Measurements from ENCODE around the gene DLGAP1. TPM values are rescaled to one million over a fixed set of nuclear protein-coding genes. Genes with fewer than 3 reads are reported as not detected.

The DLGAP1 gene
- total RNA-seq, 1 donor from 2014 or later, result 80.2 TPM

DNA sequence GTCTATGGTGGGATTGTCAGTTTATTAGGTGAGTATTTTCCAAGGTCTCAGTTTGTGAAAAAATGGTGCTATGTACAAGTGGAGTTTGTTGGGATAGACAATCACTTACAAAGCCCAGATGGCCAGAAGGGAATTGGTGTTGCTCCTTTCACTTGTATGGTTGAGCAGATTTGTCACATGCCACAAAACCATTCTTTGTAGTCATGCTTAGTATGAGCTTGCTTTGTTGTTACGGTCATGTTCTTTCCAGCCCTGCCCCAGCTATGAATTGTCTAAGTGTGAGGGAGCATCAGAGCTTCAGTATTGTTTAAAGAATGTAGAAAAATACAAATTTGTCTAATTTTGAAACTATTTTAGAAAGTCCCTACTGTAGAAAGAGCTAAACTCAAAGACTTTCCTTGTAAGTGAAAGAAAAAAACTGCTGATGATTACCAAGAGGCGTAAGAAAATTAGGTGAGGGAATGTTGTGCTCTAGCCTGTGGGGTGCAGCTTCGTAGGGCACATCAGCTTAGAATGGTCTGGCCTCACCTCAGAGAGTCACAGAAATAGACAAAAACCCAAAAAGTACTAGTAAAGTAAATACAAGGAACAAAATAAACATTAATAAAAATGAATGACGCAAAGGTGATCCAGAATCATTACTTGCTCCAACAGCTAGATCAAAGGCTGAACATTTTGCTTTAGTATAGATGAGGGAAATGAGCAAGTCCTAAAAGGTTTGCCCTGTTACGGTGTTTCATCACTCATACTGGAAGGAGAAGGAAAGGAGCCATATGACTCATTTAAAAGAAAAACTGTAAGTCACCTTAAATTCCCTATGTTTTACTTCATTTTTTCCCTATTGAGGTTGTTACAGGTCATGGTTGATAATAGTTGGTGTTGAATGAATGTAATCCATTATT, 995.9 kb downstream of the DLGAP1 start:
- no peak for DNase-seq

DNA sequence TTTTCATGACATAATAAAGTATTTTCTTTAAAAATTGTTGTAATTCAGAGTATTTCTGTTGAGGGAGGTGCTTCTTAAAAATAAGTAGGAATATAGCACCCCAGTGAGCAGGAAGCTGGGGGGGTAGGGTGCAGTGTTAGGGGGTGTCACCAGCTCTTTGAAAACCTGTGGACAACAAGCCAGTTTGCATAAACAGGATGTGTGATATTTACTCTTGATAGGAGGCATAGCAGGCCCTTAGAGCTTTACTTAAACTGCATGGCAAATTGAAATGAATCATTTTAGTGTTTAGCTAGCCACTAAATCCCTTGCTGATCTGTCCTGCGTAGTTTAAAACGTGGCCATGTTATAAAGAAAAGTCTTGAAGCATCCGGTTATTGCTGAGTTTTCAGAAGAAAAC, 996.7 kb downstream of the DLGAP1 start:
- DNase-seq, result no peak

DNA sequence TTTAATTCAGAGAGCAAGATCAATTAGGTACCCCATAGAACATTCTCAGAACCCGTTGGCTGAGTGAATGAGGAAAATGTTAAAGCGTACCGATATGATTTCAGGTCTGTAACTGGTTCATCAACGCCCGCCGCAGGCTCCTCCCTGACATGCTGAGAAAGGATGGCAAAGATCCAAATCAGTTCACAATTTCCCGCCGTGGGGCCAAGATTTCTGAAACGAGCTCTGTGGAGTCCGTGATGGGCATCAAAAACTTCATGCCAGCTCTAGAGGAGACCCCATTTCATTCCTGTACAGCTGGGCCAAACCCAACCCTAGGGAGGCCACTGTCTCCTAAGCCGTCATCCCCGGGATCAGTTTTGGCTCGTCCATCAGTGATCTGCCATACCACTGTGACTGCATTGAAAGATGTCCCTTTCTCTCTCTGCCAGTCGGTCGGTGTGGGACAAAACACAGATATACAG, 997.8 kb downstream of the DLGAP1 start:
- no peak for DNase-seq

DNA sequence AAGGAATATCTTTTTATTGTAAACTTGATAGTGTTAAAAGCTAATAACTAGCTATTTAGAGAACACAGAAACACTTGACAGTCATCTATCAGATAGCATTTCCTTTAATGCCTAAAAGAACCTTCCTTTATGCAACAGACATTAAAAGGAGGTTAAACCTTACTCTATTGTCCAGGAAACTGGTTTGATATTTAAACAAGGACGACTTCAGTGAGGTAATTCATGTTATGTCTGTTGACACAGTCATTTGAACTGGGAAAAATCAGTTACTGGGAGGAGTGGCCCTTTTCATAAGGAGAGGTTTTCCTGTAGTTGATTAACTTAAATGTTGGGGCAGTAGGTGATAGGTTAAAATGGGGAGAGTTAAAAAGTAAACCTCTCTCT, 998.4 kb downstream of the DLGAP1 start:
- DNase-seq, result no peak

DNA sequence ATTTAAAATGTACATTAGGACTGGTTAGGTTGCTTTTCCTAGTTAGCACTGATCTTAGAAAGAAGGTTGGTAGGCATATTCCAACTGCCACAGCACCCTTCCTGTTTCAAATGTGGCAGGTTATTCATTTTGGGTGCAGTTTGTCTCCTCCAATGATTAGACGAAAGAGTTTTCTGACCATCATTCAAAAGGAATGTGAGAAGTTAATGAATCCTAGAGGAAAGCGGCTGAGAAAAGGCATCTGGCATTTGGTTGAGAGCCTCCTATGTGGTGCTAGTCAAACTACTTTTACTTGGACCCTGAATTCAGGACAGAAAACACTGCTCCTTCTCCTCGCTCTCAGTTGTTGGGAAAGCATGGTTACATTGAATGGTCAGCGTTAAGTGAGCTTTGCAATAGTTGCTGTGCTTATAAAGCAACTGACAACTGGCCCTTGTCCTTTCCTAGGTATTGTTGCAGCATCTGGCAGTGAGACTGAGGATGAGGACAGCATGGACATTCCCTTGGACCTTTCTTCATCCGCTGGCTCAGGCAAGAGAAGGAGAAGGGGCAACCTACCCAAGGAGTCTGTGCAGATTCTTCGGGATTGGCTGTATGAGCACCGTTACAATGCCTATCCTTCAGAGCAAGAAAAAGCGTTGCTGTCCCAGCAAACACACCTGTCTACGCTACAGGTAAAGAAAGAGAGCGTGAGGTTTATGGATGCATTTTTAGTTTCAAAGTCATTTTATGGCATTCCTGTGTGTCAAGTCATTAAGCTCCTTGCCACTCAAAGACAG, 999.0 kb downstream of the DLGAP1 start:
- no peak for DNase-seq

DNA sequence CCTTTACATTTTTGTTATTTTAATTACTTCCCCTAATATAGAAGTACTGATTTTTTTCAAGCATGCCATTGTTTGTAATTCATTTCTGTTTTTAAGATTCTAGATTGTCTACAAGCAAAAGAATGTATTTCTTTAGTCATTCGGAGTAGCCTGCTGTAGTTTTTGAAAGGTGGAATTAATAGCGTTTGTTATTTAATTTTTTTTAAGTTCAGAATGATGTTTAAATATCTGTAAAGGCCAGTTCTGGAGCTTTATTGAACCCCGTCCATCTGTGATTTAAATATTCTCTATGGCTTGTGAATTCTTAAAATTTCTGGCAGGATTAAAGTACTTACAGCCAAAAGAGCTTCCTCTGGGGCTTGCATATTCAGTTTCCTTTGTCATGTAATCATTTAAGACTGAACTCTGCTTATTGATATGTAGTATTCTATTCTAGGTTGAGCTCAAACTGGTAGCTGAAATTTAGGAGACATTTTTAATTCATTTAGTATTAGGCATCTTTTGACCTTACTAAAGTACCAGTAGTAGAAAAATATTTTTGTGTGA, 999.9 kb downstream of the DLGAP1 start:
- no peak for DNase-seq

DNA sequence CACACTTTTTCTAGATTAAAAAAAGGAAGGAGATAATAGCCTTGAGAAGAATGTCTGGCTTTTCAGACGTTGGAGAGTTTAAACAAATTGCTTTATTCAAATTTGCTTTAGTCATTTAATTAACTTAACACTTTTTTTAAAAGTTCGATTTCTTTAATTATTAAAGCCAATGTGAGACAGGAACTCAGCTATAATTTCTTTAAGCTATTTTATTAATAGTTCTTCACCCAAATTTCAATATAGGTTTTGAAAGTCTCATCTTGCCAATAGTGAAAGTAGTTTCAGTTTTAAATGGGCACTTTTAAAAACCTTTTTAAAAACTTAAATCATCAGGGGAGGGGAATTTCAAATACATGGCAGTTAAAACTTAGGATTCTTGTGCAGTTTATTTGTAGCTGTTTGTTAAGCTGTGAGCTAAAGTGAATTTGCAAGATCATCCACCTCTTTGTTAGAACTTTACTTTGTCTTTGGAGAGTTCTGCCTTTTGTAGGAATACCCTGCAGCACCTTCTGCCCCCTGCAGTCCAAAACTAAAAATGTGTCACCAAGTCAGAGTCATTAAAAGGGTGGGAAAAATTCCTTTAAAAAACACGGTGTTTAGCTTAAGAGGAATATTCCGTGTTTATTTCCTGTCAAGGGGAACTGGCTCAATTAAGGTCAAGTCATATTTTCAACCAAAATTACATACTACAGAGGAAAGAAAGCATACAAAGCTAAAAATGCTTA, 1000.6 kb downstream of the DLGAP1 start:
- no peak for DNase-seq

DNA sequence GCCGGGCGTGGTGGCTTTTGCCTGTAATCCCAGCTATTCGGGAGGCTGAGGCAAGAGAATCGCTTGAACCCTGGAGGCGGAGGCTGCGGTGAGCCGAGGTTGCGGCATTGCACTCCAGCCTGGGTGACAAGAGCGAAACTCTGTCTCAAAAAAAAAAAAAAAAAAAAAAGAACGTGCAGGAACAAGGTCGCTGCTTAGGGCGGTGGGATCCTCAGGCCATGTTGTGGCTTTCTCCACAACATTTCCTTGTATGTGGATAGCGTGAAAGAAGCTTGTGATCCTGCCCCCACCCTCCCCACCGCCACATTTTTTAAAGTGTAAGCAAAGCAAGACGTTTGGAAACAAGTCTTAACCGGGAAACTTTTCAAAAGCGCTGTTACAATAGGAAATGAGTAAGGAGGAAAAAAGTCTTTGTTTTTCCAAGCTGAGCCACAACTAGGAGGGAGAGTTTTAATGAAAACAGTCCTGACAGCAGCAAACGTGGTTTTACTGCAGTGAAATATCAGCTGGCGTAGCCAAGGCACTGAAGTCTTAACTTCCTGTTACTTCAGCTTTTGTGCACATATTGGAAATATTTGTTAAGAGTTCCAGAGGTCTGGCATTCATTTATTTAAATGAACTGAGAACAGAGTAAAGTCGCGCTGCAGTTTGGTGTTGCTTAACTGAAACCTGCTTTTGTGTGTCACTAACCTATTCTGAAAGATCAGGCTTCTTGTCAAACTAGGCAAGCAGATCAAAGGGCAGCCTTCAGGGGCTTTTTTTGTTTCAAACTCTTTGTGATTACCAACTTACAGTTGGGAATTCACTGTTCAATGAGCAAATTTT, 1001.4 kb downstream of the DLGAP1 start:
- no peak for DNase-seq

DNA sequence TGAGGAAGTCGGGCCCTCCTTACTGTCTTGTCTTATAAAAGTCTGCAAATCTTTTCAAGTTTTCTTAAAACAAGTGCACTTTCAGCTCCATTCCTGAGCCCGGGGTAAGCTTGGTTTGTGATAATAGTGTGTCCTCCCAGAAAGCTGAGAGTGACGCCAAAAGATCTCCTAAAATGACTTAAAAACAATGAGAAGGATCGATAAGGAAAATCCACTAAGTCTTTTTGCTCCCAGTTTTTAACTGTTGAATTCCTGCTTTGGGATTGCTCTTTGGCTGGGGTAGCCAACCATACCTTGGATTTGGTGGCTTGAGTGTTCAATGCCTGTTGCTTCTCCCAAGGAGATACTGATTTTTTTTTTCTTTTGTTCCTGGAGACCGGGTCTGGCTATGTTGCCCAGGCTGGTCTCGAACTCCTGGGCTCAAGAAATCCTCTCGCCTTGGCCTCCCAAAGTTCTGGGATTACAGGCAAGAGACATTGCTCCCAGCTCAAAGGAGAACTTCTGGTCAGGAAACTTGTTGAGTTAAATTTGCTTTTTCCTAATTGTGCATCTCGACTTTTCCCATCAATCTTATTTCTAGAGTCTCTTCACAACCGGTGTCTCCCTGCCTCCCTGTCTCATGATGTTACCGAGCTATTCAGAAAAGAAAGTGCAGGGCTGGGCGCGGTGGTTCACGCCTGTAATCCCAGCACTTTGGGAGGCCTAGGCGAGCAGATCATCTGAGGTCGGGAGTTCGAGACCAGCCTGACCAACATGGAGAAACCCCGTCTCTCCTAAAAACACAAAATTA, 1002.2 kb downstream of the DLGAP1 start:
- no peak for DNase-seq

DNA sequence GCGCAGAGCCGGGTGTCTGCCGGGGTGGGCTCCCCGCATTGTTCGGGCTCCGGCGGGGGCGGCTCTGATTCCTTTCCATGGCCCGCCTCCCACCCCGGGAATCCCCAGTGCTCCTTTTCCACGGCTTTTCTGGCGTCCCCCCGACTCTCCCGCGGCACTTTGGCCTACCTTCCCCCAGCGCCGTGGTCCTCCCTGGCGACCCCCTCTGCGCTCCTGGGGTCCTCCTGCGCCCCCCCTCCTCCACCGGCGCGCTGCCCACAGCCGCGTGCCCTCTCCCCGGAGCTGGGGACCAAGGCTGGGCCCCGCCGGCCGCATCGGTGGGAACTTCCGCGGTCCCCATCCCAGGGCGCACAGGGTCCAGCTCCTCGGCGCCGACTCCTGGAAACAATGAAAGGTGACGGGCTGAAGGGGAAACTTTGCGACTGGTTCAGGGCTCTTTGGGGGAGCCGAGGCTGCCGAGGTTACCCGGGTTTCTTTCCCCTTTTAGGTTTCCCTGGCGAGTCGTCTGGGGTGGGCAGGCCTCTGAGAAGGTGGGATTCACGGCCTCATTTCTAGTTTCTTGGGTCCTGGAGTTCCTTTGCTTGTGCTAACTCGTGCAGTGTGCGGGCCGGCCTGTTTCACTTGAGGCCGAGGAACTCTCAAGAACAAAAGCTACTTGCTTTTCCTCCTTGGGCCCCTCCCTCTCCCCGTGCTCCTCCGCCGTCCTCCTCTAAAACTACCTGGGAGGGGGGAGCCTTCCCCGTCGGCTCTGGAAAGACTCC, 1002.9 kb downstream of the DLGAP1 start:
- no peak for DNase-seq

DNA sequence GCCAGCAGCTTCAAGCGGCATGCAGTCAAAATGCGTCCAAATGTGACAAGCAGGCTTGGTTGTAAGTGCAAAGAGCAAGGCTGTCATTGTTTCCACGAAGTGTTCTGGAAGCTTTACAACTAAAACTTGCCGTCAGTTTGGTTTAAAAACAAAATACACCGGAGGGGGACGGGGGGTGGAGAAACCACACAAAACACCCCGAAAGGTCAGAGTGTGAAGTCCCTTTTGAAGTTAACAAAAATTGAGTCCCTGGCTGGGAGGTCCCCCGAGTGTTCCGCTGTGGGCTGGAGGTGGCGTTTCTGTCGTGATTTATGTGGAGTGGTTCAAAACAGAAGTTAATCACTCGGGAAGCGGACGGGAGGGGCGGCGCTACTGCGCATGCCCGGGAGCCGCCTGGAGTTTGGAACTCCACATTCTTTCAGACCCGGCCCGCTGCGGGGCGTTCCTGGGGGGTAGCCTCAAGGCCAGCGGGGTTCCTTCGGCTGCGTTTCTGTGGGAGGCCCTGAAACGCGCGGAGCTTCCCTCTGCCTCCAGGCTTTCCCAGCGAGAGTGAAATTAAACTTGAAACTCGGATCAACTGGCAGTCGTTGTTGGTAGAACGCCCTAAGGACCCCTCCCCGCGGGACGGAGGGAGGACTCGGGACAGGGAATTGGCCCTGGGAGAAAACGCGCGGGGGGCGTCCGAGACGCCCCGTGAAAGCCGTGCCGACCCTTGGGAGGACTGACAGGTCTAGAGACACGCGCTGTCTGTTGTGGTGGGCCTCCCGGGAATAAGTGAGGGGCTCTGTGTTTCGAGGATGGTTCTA, 1003.7 kb downstream of the DLGAP1 start:
- peak; percentile 64 for DNase-seq

DNA sequence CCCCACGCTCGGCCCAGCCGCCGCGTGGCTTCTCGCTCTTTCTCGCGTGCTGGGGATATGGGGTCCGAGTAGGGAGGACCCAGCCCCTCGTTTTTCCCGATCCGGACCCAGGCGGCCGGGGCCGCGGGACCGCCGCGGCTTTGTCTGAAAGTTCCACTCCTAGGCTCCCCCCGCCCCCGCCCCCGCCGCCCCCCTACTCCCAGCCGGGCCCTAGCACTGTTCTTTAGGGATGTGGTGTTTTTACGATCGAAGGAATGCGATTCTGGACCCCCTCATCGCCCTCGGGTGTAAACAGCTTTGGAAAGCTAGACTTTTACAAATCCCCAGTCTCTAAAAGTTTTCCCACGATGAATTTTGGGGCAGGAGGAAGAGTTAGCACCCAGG, 1004.3 kb downstream of the DLGAP1 start:
- no peak for DNase-seq

DNA sequence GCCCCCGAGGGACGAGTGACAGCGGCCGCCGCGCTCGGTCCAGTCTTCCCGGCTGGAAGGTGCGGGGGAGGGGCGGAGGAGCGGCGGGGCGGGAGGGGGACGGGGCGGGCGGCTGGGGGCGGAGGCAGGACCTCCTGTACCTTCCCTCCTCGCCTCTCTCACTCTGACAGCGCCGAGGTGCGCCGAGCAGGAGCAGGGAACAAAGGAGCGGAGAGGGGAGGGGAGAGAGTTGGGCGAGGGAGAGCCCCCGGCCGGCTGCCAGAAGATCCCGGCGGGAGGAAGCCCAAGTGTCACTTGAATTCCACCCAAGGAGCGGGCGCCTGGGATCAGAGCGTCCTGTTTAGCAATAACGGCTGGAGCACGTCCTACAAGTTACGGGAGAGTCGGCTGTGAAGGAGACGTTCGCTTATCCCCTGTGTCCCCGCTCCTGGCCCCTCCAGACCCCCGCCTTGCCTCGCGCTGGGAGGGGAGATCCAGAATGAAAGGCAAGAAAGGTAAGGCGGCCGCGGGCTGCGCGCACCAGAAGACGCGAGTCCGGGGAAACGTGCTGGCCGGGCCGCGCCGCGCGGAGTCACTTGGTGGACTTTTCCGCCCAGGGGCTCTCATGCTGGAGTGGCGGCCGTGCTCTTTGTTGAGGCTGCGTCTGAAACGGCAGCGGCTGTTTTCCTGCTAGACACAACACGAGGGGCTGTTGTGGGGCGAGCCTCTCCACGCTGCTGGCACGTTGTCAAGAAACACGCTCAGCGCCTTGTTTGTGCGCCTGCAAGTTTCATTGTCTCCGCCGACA, 1004.9 kb downstream of the DLGAP1 start, which contains the start of gene TGIF1:
TSS of gene TGIF1 (plus strand) at position 161 of the 787 bp plus-strand sequence. CDS start at position 479, 318 bp downstream.
- DNase-seq, result peak; percentile 44

DNA sequence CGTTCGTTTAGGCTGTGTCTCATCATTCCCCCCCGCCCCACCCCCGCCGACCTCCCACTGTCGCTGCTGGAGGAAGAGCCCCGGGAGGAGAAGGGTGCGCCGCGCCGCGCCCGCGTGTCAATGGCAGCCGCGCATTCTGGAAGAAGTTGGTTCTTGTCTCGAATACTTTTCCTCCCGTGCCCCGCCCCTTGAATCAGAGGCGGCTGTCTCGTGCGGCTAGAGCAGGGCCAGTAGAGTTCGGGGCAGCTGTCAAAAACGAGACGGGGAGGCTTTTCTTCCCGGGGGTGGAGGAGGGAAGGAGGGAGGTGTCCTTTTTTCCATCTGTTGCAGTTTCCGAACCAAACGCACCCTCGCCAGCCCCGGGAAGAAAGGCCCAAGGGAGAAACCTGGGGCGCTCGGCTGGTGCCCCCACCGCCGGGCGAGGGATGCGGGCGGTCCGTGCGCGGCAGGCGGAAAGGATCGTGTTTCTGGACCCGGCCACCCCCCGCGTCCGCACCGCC, 1005.5 kb downstream of the DLGAP1 start:
- no peak for DNase-seq

DNA sequence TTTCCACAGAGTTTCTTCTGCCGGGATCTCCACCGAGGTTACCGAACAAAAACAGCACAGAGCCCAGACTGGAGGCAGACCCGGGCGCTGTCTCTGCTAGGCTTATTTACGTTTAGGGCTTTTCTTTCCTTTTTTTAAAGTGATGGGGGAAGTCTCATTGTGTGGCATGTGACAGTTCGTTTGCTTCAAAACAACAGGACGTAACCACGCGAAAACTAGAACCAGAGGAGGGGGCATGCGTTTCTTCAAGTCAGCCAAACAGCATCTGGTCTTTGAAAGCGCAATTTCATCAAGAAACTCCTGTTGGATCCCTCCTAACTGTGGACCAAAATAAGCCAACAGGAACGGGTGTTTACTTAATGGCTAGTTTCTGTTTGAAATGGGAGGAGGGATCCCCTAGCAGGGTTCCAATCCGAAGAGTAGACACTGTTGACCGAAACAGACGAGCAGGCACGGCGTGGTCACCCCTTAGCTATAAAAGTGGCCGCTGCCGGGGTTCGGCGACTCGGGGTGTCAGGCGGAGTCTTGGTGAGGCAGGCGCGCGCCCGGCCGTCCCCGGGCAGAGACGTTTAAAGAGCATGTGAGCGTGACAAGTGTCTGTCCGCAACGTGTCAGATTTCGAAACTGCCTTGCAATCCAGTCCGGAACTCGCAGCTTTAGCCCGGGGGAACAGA, 1006.1 kb downstream of the DLGAP1 start:
- DNase-seq, result peak; percentile 45

DNA sequence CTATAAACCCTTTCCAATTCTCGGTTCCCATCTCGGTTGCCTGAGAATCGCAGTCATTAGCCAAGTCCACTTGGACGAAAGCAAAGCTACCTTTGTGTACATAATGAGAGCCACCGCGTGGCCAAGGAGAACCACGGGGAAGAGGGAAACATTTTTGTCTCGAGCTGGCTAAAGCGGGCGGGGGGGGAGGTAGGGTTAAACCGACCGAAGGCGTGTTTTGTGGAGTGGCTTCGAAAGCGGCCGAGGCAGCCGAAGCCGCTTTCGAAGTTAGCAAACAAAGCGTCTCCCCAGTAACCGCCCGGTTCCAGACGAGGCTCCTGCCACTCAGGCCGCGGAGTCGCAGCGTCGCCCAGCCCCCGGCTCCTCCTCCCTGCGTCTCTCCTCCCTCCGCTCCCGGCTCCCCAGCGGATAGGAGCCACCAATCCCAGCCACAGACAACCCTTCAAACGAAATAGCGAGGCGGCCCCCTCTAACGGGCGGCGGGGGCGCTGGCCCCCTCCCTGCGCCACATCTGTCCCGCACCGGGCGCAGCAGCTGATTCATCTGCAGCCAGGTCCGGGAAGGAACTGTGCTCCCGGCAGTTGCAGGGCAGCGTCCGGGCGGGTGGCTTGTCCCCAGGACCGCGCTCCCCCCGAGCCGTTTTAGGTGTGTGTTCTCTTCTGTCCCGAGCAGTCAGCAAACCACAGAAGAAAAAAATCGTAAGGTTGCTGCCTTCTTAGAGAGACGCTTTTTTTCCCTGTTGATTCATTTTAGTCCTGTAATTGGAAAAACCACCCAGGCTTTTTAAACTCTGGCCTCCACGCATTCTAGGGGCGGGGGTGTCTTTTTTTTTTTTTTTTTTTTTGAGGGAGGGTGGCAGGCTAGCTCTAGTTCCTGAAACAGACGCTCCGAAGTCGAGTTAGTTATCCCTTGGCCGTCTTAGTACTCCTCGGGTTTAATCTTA, 1006.9 kb downstream of the DLGAP1 start:
- DNase-seq, result peak; percentile 81

Measured in occipital lobe (tissue), 2 donors.